Measurements from ENCODE around the gene LRMDA. TPM values are rescaled to one million over a fixed set of nuclear protein-coding genes. Genes with fewer than 3 reads are reported as not detected.

LRMDA gene
- total RNA-seq, 1 donor from 2014 or later: 0.19 TPM

DNA sequence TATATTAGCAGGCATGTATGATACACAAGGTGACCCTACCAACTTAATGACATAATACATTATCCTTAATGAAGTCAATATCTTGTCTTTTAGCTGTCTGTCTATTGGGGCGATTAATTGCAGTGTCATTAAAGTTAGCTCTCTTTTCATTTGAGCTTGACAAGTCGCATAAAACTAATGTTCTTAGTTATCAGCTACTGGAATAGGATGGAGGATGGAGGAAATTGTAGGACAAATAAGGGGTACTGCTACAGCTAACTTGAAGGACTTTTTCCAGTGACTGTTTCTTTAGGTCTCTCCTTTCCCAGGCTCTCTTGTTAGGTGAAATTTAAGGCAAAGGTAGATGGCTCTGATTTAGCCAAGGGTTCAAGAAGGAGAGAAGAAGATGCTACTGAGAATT is 506.4 kb downstream of the LRMDA start:
- Mint-ChIP-seq H3K27me3 (ENCODE audit: unreplicated experiment) (peaks cover 77% of the 10 kb centered on the region), H3K4me3 (ENCODE audit: unreplicated experiment) (no peak overlapping the region)

DNA sequence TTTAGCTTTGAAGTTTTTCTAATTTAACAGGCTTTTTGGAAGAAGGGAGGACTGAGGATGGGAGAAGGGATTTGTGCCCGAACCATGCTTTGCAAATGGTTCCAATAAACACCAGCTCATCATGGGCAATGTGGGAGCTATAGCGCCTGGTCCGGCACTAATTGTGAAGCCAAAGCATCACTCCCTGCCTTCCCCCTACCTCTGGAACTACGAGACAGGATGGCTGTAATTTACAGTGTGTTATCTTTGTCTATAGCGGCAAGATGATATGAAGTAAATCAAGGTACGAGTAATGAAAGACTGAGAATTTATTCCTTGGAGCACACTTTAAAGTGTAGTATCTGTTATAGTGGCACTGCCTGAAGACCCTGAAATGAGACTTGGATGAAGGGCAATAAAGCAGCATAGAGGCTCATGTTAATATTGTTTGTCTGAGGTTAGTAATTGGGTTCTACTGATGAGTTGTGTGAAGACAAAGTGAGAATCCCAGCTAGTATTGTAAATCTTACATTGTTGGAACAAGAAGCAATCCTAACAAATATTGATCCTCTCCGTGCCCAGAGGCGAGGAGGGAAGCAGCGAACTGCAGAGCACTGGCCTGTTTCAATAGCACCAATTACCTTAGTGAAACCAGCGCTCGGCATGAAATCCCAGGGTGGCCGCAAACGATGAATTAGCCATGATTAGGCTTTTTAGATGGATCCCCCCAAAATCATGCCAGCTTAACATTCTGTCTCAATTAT is 507.1 kb downstream of the LRMDA start:
- Mint-ChIP-seq H3K36me3 (ENCODE audit: unreplicated experiment) (no peaks in the 10 kb centered on the region), H3K4me1 (ENCODE audit: unreplicated experiment) (no peaks in the 10 kb centered on the region), H3K27me3 (ENCODE audit: unreplicated experiment) (peaks cover 80% of the 10 kb centered on the region), H3K4me3 (ENCODE audit: unreplicated experiment) (no peak overlapping the region), H3K9me3 (ENCODE audit: unreplicated experiment) (no peaks in the 10 kb centered on the region), H3K27ac (ENCODE audit: unreplicated experiment) (no peak overlapping the region)
- no peak for DNase-seq (ENCODE audit: extremely low spot score, unreplicated experiment)
- TF ChIP-seq, protein P1, sequence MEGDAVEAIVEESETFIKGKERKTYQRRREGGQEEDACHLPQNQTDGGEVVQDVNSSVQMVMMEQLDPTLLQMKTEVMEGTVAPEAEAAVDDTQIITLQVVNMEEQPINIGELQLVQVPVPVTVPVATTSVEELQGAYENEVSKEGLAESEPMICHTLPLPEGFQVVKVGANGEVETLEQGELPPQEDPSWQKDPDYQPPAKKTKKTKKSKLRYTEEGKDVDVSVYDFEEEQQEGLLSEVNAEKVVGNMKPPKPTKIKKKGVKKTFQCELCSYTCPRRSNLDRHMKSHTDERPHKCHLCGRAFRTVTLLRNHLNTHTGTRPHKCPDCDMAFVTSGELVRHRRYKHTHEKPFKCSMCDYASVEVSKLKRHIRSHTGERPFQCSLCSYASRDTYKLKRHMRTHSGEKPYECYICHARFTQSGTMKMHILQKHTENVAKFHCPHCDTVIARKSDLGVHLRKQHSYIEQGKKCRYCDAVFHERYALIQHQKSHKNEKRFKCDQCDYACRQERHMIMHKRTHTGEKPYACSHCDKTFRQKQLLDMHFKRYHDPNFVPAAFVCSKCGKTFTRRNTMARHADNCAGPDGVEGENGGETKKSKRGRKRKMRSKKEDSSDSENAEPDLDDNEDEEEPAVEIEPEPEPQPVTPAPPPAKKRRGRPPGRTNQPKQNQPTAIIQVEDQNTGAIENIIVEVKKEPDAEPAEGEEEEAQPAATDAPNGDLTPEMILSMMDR (IDR thresholded peaks at IDR 0.05): no peak

More for the DNA sequence above, 506.4 kb downstream of the LRMDA start:
- no peaks in the 10 kb centered on the region for H3K4me1 Mint-ChIP-seq (ENCODE audit: unreplicated experiment)
- TF ChIP-seq, protein P1 (IDR thresholded peaks at IDR 0.05): no peak
- no peak for DNase-seq (ENCODE audit: extremely low spot score, unreplicated experiment)
- no peaks in the 10 kb centered on the region for H3K36me3 Mint-ChIP-seq (ENCODE audit: unreplicated experiment)
- no peaks in the 10 kb centered on the region for H3K9me3 Mint-ChIP-seq (ENCODE audit: unreplicated experiment)
- no peak overlapping the region for H3K27ac Mint-ChIP-seq (ENCODE audit: unreplicated experiment)

DNA sequence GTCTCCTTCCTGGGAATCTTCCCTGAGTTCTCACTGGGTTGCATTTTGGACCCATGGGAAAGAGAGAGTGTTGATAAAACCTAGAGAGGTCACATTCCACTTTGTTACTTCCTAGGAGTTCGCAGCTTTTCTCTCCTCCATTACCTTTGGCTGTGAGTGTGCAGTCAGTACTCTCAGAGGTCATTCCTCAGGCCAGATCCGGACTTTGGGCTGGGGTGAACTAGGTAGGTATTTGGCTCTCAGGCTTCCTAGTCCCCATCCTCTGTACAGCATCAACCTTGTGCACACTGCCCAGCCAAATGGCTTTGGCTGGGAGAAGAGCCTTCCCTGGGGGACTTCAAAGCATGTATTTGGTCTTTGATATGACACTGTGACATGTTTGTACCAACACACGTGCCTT is 508.1 kb downstream of the LRMDA start:
- Mint-ChIP-seq H3K27ac (ENCODE audit: unreplicated experiment) (no peak overlapping the region), H3K36me3 (ENCODE audit: unreplicated experiment) (no peaks in the 10 kb centered on the region), H3K4me1 (ENCODE audit: unreplicated experiment) (no peaks in the 10 kb centered on the region), H3K9me3 (ENCODE audit: unreplicated experiment) (peaks cover 9% of the 10 kb centered on the region), H3K4me3 (ENCODE audit: unreplicated experiment) (no peak overlapping the region), H3K27me3 (ENCODE audit: unreplicated experiment) (peaks cover 83% of the 10 kb centered on the region)
- TF ChIP-seq, protein P1 (IDR thresholded peaks at IDR 0.05): no peak
- DNase-seq (ENCODE audit: extremely low spot score, unreplicated experiment): no peak

DNA sequence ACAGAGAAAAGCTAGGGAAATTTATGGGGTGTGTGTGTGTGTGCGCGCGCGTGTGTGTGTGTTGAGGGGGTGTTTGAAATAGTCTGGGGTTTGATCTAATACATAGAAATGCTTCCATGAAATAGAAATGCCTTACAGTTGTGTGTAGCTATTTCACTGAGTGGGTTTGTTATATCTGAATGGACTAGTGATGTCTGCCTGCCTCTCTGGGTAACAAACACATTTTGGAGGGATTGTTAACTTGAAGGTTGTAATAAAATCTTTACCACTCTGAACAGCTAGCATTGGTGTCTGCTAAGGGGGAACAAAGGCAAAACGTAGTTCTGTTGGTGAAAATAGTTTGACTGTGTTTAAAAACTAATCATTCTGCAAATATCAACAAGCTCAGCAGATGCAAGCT is 509.3 kb downstream of the LRMDA start:
- H3K36me3 Mint-ChIP-seq (ENCODE audit: unreplicated experiment): no peaks in the 10 kb centered on the region
- no peak overlapping the region for H3K4me3 Mint-ChIP-seq (ENCODE audit: unreplicated experiment)
- TF ChIP-seq, protein P1 (IDR thresholded peaks at IDR 0.05): no peak
- no peak overlapping the region for H3K27ac Mint-ChIP-seq (ENCODE audit: unreplicated experiment)
- DNase-seq (ENCODE audit: extremely low spot score, unreplicated experiment): no peak
- H3K27me3 Mint-ChIP-seq (ENCODE audit: unreplicated experiment): peaks cover 83% of the 10 kb centered on the region
- H3K4me1 Mint-ChIP-seq (ENCODE audit: unreplicated experiment): no peaks in the 10 kb centered on the region
- peaks cover 18% of the 10 kb centered on the region for H3K9me3 Mint-ChIP-seq (ENCODE audit: unreplicated experiment)

DNA sequence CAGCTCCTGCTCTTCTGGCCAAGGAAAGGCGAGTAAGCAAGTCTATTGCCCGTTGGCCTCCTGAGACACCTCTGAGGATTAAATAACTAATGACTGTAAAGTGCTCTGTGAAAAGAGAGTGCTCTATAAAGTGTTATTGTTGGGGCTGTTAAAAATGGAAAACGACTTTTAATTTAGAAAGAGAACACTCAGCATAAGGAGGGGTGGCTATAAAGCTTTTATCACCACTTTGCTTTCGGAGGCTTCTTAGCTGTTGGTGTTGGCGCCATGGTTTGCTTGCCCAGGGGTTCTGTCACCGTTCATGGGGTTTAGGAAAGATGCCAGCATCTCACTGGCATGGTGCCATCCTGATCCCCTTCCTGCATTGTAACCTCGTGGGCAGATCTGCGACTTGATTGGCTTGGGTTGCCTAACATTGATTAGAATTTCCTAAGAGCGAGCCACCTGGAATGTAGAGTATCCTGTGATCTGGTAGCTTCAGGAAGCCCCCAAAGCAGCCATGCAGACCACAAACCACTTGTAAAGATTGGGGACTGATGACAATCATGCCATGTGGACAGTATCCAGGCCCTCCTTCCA is 509.9 kb downstream of the LRMDA start:
- H3K4me3 Mint-ChIP-seq (ENCODE audit: unreplicated experiment): no peak overlapping the region
- TF ChIP-seq, protein P1 (IDR thresholded peaks at IDR 0.05): no peak
- H3K4me1 Mint-ChIP-seq (ENCODE audit: unreplicated experiment): no peaks in the 10 kb centered on the region
- no peak overlapping the region for H3K27ac Mint-ChIP-seq (ENCODE audit: unreplicated experiment)
- no peak for DNase-seq (ENCODE audit: extremely low spot score, unreplicated experiment)
- H3K36me3 Mint-ChIP-seq (ENCODE audit: unreplicated experiment): no peaks in the 10 kb centered on the region
- H3K9me3 Mint-ChIP-seq (ENCODE audit: unreplicated experiment): peaks cover 18% of the 10 kb centered on the region
- H3K27me3 Mint-ChIP-seq (ENCODE audit: unreplicated experiment): peaks cover 80% of the 10 kb centered on the region
